Posterior cingulate gyrus (tissue), 11 donors: ENCODE results near the gene PLA2G15.

Experiments
- DNase-seq, 10 donors: peaks; one replicate each; pipeline versions ENCODE4 v3.0.0 to v3.0.0-alpha.2; 2020 to 2021; ENCODE audit warnings: mixed read lengths in 3 of 10
- intact Hi-C: fragments of 100-400 bp; cut with DNase I; formaldehyde crosslinking; loops from one replicate; pipeline ENCODE4 v1.15.1; 2023

Gene PLA2G15

GRCh38 chr16:68231384-68232136, 13.6 kb upstream of the PLA2G15 start:
- DNase-seq = peak in 1 of 10 donors; percentile 66
- intact Hi-C loops = no loop called here

GRCh38 chr16:68232335-68232734, 12.8 kb upstream of the PLA2G15 start:
- DNase-seq = no peak
- intact Hi-C loops = no loop called here

GRCh38 chr16:68233085-68233834, 11.9 kb upstream of the PLA2G15 start:
- DNase-seq = peak in 1 of 10 donors; percentile 60
- intact Hi-C loops = no loop called here

DNA sequence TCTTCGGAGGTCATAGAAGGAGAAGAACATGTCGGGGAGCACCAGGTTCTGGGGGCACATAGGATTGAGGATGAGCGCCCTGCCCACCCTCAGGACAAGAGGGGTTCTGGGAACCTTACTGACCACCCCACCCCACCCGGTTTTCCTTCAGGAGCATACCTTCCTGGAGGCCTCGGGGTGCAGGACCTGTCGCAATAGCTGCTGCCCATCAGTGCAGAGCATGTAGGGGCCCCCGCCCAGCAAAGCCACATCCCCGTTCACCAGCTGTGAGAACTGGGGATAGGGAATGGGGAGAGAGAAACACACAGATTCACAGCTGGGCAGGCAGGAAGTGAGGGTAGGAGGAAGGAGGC, 11.4 kb upstream of the PLA2G15 start:
- DNase-seq = no peak
- intact Hi-C loops = no loop called here

DNA sequence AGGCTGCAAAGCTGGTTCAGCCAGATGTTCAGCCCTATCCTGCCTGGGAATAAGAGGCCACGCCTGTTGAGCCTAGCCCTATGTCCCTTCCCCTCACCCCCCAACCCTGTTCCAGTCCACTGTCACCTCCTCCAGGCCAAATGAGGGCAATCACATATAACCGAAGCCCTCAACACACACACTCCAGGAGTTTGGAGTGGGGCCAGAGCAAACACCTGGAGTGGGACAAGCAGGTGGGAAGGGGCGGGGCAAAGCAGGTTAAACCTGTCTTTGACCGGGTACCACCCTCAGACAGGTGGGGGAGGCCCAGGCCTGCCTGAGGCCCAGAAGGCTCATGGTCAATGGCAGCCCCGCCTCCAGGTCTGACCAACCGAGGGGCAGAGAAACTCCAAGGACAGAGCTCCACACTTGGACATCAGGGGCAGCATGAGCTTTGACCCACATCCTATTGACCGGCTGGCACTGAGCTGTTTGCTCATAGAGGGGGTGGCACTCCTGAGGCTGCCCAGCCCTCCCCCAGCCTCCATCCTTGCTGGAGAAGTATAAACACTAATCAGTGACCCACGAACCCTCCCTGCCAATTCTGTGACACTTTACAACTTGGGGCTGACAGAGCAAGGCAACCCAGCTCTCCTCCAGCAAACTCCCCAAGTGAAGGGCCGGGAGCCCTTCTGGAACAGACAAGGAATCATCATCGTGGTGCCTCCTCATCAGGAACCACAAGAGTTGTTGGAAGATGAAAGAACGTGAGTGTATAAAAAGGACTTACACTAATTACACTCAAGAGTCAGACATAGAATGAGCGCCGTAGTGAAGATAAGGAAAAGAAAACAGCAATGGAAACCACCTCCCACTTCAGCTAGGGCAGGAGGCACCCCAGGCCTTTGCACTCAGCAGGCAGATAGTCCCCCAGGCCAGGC, 10.7 kb upstream of the PLA2G15 start:
- peak in 1 of 10 donors; percentile 57 for DNase-seq
- intact Hi-C loops = no loop called here

- peak in 1 of 10 donors; percentile 84 for DNase-seq
- intact Hi-C loops = no loop called here
These were observed 9.9 kb upstream of the PLA2G15 start for GRCh38 chr16:68235108-68235886.

DNA sequence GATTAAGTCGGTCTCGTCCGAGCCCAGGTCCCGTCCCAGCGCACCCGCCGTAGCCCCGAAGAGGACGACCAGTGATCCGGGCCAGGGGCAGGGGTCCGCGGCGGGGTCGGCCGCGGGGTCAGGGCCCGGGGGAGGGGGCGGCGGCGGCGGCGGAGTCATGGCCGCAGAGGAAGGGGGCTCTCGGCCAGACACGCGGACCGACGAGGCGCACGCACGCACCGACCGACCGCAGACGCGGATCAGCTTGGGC, 9.4 kb upstream of the PLA2G15 start, which contains the start of gene ESRP2:
Gene ESRP2 (minus strand): TSS at position 241 of the 250 bp plus-strand sequence. CDS start 82 bp downstream, at position 159.
- intact Hi-C loops = no loop called here

DNA sequence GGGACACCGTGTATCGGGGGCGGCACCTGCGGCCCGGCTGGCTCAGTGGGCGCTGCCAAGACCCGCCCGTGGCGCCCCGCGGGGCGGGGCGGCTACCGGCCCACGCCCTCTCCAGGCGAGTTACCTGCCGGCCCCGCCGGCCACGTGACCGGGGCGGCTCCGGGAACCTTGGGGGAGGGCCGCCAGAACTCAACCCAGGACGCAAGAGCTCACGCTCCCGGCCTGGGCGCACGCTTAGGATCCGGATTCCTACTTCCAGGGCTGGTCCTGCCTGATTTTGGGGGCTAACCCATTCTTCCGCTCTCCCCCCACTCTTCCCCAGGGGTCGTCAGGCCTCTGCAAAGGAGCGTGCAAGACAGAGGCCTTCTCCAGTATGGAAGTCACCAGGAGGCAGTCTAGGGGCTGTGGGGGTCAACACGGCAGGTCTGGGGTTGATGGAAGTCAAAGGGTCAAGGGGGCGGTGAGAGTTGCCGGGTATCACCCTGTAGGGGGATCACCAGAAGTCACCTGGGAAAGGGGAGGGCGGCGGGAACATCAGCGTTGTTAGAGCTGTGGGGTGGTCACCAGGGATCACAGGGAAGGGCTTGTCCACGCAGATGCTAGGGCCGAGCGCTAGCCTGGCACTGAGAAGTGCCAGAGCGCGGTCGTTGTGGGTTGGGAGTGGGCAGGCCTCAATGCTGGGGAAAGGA, 8.9 kb upstream of the PLA2G15 start:
- intact Hi-C loops = no loop called here
- peak in 1 of 10 donors; percentile 70 for DNase-seq

More for the DNA sequence above, 9.4 kb upstream of the PLA2G15 start, which contains the start of gene ESRP2:
- DNase-seq = peak in 1 of 10 donors; percentile 87

GRCh38 chr16:68236826-68237242, 8.3 kb upstream of the PLA2G15 start:
- intact Hi-C loops = no loop called here
- DNase-seq = peak in 1 of 10 donors; percentile 87

- intact Hi-C loops = no loop called here
- peak; percentile 90 to 99 (median 96) for DNase-seq
These were observed 7.7 kb upstream of the PLA2G15 start for GRCh38 chr16:68237243-68238028.

- DNase-seq = peak in 1 of 10 donors; percentile 66
- intact Hi-C loops = no loop called here
These were observed 7.2 kb upstream of the PLA2G15 start for GRCh38 chr16:68238029-68238345.

DNA sequence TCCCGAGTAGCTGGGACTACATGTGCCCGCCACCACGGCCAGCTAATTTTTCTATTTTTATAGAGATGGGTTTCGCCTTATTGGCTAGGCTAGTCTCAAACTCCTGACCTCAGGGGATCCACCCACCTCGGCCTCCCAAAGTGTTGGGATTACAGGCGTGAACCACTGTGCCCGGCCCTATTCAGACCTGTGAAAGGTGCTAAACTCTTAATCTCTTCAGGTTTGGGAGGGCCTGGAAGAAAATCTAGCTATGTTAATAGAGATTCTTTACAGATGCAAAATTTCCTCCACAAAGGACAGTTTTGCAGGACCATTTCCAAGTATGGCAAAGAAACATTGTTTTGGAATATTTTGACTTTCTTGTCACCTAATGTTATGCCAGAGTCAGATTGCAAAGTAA, 3.1 kb upstream of the PLA2G15 start:
- peak in 2 of 10 donors; percentile 4 to 11 for DNase-seq
- intact Hi-C loops = loop anchor here (5.0 kb wide), 1 partner anchor 85 kb away; no protein-coding TSS in a partner anchor

GRCh38 chr16:68242926-68243858, 2.0 kb upstream of the PLA2G15 start:
- intact Hi-C loops = loop anchor here (5.0 kb wide), 1 partner anchor 84 kb away; no protein-coding TSS in a partner anchor
- DNase-seq = peak in 3 of 10 donors; percentile 33 to 59 (median 48)

DNA sequence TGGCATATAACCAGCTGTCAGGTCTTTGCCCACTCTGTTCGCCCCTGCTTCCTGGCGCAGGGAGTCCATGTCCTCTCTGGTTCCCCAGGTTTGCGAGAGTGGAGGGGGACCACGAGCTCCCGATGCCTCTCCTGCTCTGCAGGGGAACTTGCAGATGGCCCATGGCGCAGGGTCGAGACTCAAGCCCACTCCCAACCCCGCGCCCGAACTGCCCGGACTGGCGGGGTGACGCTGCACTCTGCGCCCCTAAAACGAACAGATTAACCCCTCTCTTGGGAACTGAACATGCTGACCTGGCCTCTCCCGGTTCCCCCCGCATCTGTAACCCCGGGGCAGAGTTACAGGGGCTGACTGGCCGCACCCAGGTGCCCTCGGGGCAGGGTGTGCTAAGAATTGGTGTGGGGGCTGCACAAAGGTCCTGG, 681 bp upstream of the PLA2G15 start:
- peak in 1 of 10 donors; percentile 64 for DNase-seq
- intact Hi-C loops = loop anchor here (2.0 to 5.0 kb wide), 2 partner anchors 66 to 83 kb away; partner anchors contain the start of genes PRMT7 and SLC7A6OS

GRCh38 chr16:68246121-68246520, 948 bp downstream of the PLA2G15 start:
- peak in 2 of 10 donors; percentile 14 to 72 for DNase-seq
- intact Hi-C loops = no loop called here

DNA sequence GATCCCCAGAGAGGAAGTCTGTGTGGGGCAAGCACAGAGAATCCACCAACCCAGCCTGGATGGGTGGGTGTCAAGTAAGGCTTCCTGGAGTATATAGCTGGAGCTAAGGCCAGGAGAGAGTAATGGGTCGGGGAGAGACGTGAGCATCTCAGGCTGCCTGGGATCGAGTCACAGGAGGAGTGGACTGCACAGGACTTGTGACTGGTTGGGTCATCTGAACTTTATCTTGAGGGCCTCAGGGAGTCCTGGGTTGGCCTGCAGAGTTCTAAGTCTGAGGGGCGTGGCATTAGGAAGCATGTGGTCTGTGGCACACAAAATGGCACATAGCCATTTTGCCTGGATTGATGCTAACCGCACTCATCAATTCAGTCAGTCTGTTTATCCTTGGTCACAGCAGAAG, 1.5 kb downstream of the PLA2G15 start:
- intact Hi-C loops = no loop called here
- peak in 1 of 10 donors; percentile 33 for DNase-seq

DNA sequence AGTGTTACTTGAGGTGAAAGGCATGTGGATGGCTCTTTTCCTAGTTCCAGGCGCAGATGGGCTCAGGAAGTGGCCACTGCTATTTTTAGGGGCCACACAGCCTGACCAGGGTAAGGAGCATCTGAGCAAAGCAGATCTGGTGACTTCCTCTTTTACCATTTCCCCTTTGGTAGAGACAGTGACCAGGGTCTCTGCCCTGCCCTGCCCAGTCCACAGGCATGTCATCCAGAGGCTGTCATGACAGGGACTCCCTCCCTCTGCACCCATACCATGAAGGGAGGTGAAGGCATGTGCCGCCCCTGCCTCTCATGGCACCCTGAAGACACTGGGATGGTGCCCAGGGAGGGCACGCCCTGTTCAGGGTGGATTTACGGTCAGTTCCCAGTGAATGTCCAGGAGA, 2.2 kb downstream of the PLA2G15 start:
- peak in 1 of 10 donors; percentile 75 for DNase-seq
- intact Hi-C loops = no loop called here
